Hepatocyte (in vitro differentiated cells): ENCODE data around the gene GPBAR1. TPM values are rescaled to one million over a fixed set of nuclear protein-coding genes. Genes with fewer than 3 reads are reported as not detected.
A peak's percentile ranks its signal among the peaks of the same experiment; 100 is the strongest.

Source experiments
- DNase-seq: peaks from one replicate; pipeline ENCODE4 v3.0.0-alpha.2; 2016; ENCODE audit warnings: low spot score
- H2AFZ ChIP-seq: fragments of 200-600 bp; sonication (generic); 2 replicates; pipeline ENCODE4 v1.6.0; 2016; ENCODE audit warnings: antibody characterized with exemption, mild to moderate bottlenecking
- H3K27ac ChIP-seq: fragments of 200-600 bp; sonication (generic); 2 replicates; pipeline ENCODE4 v1.5.1; 2016; ENCODE audit warnings: mild to moderate bottlenecking
- H3K27me3 ChIP-seq: fragments of 200-600 bp; sonication (generic); 2 replicates; pipeline ENCODE4 v1.6.1; 2016
- H3K36me3 ChIP-seq: fragments of 200-600 bp; sonication (generic); replicated peaks from 2 replicates; pipeline ENCODE4 v1.5.1; 2016; ENCODE audit warnings: low read depth; ENCODE audit not compliant: insufficient read depth
- H3K4me1 ChIP-seq: fragments of 200-600 bp; sonication (generic); 2 replicates; pipeline ENCODE4 v1.5.1; 2016; ENCODE audit warnings: mild to moderate bottlenecking, moderate library complexity; ENCODE audit not compliant: insufficient read depth
- H3K4me2 ChIP-seq: fragments of 200-600 bp; sonication (generic); 2 replicates; pipeline ENCODE4 v1.6.0; 2016
- H3K4me3 ChIP-seq: fragments of 200-600 bp; sonication (generic); 2 replicates; pipeline ENCODE4 v1.5.1; 2016; ENCODE audit warnings: mild to moderate bottlenecking
- H3K79me2 ChIP-seq: fragments of 200-600 bp; sonication (generic); 2 replicates; pipeline ENCODE4 v1.6.0; 2017; ENCODE audit warnings: mild to moderate bottlenecking
- H3K9me2 ChIP-seq: fragments of 200-600 bp; sonication (generic); replicated peaks from 2 replicates; pipeline ENCODE4 v1.6.0; 2017; ENCODE audit warnings: mild to moderate bottlenecking; ENCODE audit not compliant: insufficient read depth
- H3K9me3 ChIP-seq: fragments of 200-600 bp; sonication (generic); 2 replicates; pipeline ENCODE4 v1.5.1; 2016; ENCODE audit warnings: low read depth, mild to moderate bottlenecking
- H4K20me1 ChIP-seq: fragments of 200-600 bp; sonication (generic); 2 replicates; pipeline ENCODE4 v1.6.0; 2016; ENCODE audit warnings: mild to moderate bottlenecking; ENCODE audit not compliant: insufficient read depth, poor library complexity, severe bottlenecking
- EZH2 ChIP-seq: fragments of 200-600 bp; sonication (generic); IDR thresholded peaks from 2 replicates; pipeline ENCODE4 v1.6.1; 2016; ENCODE audit warnings: antibody characterized with exemption, mild to moderate bottlenecking, borderline replicate concordance
- EZH2phosphoT487 ChIP-seq: fragments of 200-600 bp; sonication (generic); IDR thresholded peaks from one replicate; pipeline ENCODE4 v1.6.1; 2018; ENCODE audit warnings: antibody characterized with exemption, mild to moderate bottlenecking, low read depth, moderate library complexity; ENCODE audit not compliant: unreplicated experiment, severe bottlenecking
- WGBS: methylation state at CpG from one replicate; pipeline ENCODE4 v1.1.6; 2016; ENCODE audit warnings: low lambda C conversion rate; ENCODE audit errors: missing lambda C conversion rate; 5-methylcytosine and 5-hydroxymethylcytosine counted together
- polyA plus RNA-seq: library from polyadenylated mRNA; unstranded; fragments of >200 nt; fragmentation: Nextera tagmentation; extraction: Ambion mirVana; gene quantifications from 2 replicates; pipeline ENCODE4 v1.2.1, GENCODE V29; 2016
- total RNA-seq: library from RNA; depleted of rRNA; stranded (reverse); fragments of >200 nt; gene quantifications from 2 replicates; pipeline ENCODE4 v1.2.3, GENCODE V29; 2014
- TF ChIP-seq, protein P1 (sequence below): fragments of 200-600 bp; sonication (generic); IDR thresholded peaks from 2 replicates; pipeline ENCODE4 v1.5.1; 2016; ENCODE audit warnings: antibody characterized with exemption, mild to moderate bottlenecking; ENCODE audit not compliant: poor library complexity

The GPBAR1 gene
- total and polyA plus RNA-seq, 2 experiments from 2014 or later: 6.1 to 23.4 TPM

DNA sequence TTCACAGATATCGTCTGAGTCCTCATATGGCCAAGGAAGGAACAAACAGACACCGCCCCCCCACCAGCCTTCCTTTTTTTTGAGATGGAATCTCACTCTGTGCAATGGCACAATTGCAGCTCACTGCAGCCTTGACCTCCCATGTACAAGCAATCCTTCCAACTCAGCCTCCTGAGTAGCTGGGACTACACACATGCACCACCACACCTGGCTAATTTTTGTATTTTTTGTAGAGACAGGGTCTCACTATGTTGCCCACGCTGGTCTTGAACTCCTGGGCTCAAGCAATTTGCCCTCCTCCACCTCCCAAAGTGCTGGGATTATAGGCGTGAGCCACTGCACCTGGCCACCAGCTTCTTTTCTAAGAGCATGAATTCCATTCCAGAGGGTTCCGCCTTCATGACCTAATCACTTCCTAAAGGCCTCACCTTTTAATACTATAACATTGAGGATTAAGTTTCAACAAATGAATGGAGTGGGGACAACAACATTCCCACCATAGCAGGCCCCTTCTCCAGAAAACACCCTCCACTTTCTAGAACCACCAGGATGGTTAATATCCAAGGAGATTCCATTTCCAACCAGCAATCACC is 33.7 kb downstream of the GPBAR1 start:
- no peaks in the 10 kb centered on the region for H3K36me3 ChIP-seq
- peak overlapping the region; percentile 93 for H3K27ac ChIP-seq
- no peaks in the 10 kb centered on the region for H3K9me3 ChIP-seq
- no peaks in the 10 kb centered on the region for H3K27me3 ChIP-seq
- peaks cover 41% of the 10 kb centered on the region for H3K4me1 ChIP-seq
- H4K20me1 ChIP-seq: no peaks in the 10 kb centered on the region
- no peak overlapping the region for H3K4me3 ChIP-seq
- peaks cover 31% of the 10 kb centered on the region for H3K79me2 ChIP-seq
- TF ChIP-seq EZH2phosphoT487 (no peak), EZH2 (no peak)
- TF ChIP-seq, protein P1, sequence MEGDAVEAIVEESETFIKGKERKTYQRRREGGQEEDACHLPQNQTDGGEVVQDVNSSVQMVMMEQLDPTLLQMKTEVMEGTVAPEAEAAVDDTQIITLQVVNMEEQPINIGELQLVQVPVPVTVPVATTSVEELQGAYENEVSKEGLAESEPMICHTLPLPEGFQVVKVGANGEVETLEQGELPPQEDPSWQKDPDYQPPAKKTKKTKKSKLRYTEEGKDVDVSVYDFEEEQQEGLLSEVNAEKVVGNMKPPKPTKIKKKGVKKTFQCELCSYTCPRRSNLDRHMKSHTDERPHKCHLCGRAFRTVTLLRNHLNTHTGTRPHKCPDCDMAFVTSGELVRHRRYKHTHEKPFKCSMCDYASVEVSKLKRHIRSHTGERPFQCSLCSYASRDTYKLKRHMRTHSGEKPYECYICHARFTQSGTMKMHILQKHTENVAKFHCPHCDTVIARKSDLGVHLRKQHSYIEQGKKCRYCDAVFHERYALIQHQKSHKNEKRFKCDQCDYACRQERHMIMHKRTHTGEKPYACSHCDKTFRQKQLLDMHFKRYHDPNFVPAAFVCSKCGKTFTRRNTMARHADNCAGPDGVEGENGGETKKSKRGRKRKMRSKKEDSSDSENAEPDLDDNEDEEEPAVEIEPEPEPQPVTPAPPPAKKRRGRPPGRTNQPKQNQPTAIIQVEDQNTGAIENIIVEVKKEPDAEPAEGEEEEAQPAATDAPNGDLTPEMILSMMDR: no peak
- peak overlapping the region; percentile 47 for H3K4me2 ChIP-seq
- no peaks in the 10 kb centered on the region for H3K9me2 ChIP-seq
- WGBS: 73% methylated on average over 5 of the region's 5 CpGs
- no peak overlapping the region for H2AFZ ChIP-seq
- no peak for DNase-seq

DNA sequence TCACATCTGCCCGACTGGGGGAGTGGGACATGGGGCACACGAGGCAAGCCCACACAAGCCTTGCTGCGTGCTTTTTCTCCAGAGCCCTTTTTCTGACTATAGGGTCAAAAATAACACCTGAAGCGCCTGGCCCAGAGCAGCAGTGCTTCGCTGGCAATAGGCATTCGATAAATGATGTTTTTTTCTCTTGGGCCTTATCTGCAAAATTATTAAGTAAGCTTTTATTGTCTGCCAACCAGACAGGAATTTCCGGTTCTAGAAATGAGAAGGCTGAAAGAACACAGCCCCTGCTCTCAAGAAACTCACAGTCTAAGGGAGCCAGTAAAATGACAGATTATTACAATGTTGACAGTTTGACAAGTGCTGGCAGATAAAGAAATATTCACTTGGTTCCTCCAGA is 34.2 kb downstream of the GPBAR1 start:
- H3K36me3 ChIP-seq: no peaks in the 10 kb centered on the region
- TF ChIP-seq, protein P1: no peak
- TF ChIP-seq EZH2phosphoT487: no peak
- no peak for TF ChIP-seq EZH2
- H3K9me2 ChIP-seq: no peaks in the 10 kb centered on the region
- peak; percentile 78 for DNase-seq
- no peak overlapping the region for H2AFZ ChIP-seq
- peak overlapping the region; percentile 48 for H3K4me2 ChIP-seq
- peak overlapping the region; percentile 93 for H3K27ac ChIP-seq
- peaks cover 38% of the 10 kb centered on the region for H3K4me1 ChIP-seq
- H3K4me3 ChIP-seq: no peak overlapping the region
- H3K9me3 ChIP-seq: no peaks in the 10 kb centered on the region
- no peaks in the 10 kb centered on the region for H3K27me3 ChIP-seq
- no peaks in the 10 kb centered on the region for H4K20me1 ChIP-seq
- peaks cover 27% of the 10 kb centered on the region for H3K79me2 ChIP-seq
- 28% methylated on average over 7 of the region's 7 CpGs for WGBS

DNA sequence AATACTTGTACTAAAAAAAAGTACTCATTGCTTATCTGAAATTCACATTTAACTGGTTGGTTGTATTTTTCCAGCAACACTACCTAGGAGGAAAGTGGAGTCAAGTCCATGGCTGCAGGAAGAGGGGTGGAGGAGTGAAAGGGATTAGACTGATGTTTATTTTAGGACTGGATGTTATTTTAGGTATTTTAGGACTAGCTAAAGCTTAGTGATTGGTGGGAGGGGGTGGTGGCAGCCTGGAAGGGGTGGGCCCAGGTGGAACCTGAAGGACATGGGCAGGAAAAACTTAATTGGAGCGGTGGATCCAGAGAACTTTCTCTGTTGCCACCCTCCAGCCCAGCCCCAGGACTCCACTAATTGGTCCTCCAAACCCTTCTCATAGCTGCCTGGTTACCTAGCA is 35.4 kb downstream of the GPBAR1 start:
- Histone ChIP-seq H3K4me3 (no peak overlapping the region), H3K4me1 (peaks cover 28% of the 10 kb centered on the region), H3K9me2 (no peaks in the 10 kb centered on the region), H3K36me3 (no peaks in the 10 kb centered on the region), H3K79me2 (peaks cover 15% of the 10 kb centered on the region), H3K27me3 (no peaks in the 10 kb centered on the region), H2AFZ (no peak overlapping the region), H3K9me3 (no peaks in the 10 kb centered on the region), H3K27ac (peak overlapping the region; percentile 93), H3K4me2 (no peak overlapping the region), H4K20me1 (no peaks in the 10 kb centered on the region)
- TF ChIP-seq, protein P1: no peak
- TF ChIP-seq EZH2phosphoT487 (no peak), EZH2 (no peak)
- 68% methylated on average over 1 of the region's 1 CpG for WGBS
- no peak for DNase-seq
